Temporal lobe (tissue), 1 donor: ENCODE measurements around the gene KRT2. TPM values are rescaled to one million over a fixed set of nuclear protein-coding genes. Genes with fewer than 3 reads are reported as not detected.

ENCODE experiments used
- total RNA-seq: library from RNA; depleted of rRNA; stranded (reverse); fragments of >200 nt; gene quantifications from one replicate; pipeline ENCODE4 v1.2.3, GENCODE V29; 2014

Gene KRT2
- total RNA-seq, 1 donor from 2014 or later, result not detected

Other genes with a start within 250 kb of the KRT2 start
- gene KRT82, start 245.9 kb downstream of the KRT2 start, total RNA-seq, result not detected
- not detected for gene KRT75, start 217.8 kb downstream of the KRT2 start, total RNA-seq
- 0.25 TPM for gene KRT6B, start 200.1 kb downstream of the KRT2 start, total RNA-seq
- gene KRT6C, start 178.4 kb downstream of the KRT2 start, total RNA-seq, result not detected
- gene KRT6A, start 159.0 kb downstream of the KRT2 start, total RNA-seq, result not detected
- 0.74 TPM for gene KRT5, start 131.8 kb downstream of the KRT2 start, total RNA-seq
- 0.25 TPM for gene KRT71, start 99.1 kb downstream of the KRT2 start, total RNA-seq
- not detected for gene KRT74, start 78.4 kb downstream of the KRT2 start, total RNA-seq
- not detected for gene KRT72, start 50.7 kb downstream of the KRT2 start, total RNA-seq
- not detected for gene KRT73, start 33.7 kb downstream of the KRT2 start, total RNA-seq
- gene KRT1, start 28.2 kb upstream of the KRT2 start, total RNA-seq, result 0.74 TPM
- under 0.01 TPM for gene KRT77, start 51.3 kb upstream of the KRT2 start, total RNA-seq
- not detected for gene KRT76, start 125.1 kb upstream of the KRT2 start, total RNA-seq
- gene KRT3, start 143.9 kb upstream of the KRT2 start, total RNA-seq, result not detected
- gene KRT4, start 161.9 kb upstream of the KRT2 start, total RNA-seq, result not detected
- gene KRT79, start 182.1 kb upstream of the KRT2 start, total RNA-seq, result not detected
- not detected for gene KRT78, start 196.8 kb upstream of the KRT2 start, total RNA-seq